GM18519 (cell line): ENCODE results near the gene OPA3.
"Not testable (repeated sequence)": the region's sequence is repeated elsewhere in the genome, so short reads cannot be mapped to it uniquely, and the experiment has no call there.

ENCODE experiments used
- ATAC-seq: cut with Tn5 transposase; IDR thresholded peaks from one replicate; pipeline ENCODE4 v1.9.1; 2021; ENCODE audit warnings: mild to moderate bottlenecking, moderate library complexity; ENCODE audit not compliant: unreplicated experiment, low FRiP score

Gene OPA3

DNA sequence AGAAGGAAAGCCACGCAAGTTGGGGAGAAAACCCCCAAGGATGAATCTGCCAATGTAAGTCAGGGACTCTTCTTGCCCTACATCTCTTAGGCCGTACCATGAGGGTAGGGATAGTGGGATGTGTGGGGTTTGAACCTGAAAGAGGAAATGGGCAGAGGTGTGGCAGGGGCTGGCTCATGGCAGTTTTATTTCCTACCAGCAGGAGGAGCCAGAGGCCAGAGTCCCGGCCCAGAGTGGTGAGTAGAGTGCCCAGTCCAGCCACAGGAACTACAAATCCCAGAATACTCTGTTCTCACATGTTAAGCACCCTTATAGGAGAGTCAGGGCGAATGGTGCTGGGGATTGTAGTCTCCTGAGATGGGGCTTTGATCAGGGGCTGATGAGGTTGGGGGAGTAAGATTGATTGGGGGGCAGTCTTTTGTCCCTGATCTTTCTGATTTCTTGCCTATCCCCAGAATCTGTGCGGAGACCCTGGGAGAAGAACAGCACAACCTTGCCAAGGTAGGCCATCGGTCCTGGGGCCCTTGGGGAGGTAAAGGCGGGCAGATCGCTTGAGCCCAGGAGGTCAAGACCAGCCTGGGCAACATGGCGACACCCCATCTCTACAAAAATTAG is 60.9 kb downstream of the OPA3 start:
- ATAC-seq: peak; percentile 62

DNA sequence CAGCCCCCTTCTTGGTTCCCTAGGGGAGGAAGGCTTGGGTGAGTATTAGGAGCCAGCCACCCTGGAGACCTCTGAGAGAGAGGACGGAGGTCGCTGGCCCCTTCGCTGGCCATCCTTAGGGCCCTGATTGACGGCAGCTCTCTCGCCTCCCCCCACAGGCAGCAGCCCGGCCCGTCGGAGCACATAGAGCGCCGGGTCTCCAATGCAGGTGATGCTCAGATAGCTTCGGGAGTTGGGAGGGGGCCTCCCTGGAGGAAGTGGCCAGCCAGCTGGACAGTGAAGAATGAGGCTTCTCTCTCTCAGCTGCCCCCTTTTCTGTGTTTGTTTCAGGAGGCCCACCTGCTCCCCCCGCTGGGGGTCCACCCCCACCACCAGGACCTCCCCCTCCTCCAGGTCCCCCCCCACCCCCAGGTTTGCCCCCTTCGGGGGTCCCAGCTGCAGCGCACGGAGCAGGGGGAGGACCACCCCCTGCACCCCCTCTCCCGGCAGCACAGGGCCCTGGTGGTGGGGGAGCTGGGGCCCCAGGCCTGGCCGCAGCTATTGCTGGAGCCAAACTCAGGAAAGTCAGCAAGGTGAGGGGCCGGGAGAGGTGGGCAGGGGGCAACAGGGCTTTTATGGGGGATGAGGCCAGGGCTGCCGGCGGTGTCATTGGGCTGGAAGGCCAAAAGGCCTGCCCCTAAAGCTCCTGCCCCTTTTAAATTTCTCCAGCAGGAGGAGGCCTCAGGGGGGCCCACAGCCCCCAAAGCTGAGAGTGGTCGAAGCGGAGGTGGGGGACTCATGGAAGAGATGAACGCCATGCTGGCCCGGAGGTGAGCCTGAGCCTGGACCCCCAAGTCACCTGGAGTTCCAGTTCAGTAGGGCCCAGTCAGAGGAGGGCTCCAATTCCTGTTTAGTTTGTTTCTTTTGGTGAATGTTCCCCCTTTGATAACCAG is 62.3 kb downstream of the OPA3 start:
- ATAC-seq: no peak

DNA sequence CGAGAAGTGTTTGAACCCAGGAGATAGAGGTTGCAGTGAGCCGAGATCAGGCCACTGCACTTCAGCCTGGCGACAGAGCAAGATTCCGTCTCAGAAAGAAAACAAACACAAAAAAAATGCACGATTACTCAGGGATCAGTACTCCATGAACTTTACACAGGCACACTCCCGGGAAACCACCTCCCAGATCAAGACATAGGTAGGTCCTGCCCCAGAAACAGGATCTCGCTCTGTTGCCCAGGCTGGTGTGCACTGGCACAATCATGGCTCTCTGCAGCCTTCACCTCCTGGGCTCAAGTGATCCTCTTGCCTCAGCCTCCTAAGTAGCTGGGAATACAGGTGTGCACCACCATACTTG is 66.2 kb downstream of the OPA3 start:
- no peak for ATAC-seq

DNA sequence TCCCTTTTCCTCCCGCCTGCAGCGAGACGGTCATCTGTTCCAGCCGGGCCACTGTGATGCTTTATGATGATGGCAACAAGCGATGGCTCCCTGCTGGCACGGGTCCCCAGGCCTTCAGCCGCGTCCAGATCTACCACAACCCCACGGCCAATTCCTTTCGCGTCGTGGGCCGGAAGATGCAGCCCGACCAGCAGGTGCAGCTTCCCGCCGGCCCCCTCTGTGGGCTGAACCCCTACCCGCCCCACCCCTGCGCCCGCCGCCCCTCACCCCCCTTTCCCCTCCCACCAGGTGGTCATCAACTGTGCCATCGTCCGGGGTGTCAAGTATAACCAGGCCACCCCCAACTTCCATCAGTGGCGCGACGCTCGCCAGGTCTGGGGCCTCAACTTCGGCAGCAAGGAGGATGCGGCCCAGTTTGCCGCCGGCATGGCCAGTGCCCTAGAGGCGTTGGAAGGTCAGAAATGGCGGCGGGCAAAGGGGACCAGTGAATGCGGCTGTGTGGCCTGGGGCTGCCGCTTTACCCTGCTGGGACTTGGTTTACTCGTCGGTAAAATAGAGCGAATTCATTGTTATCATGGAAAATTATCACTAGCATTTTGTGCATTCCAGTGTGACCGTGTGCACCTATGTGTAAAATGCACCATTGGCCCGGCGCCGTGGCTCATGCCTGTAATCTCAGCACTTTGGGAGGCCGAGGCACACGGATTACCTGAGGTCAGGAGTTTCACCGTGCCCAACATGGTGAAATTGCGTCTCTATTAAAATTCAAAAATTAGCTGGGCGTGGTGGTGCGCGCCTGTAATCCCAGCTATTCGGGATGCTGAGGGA is 66.7 kb downstream of the OPA3 start:
- no peak for ATAC-seq

DNA sequence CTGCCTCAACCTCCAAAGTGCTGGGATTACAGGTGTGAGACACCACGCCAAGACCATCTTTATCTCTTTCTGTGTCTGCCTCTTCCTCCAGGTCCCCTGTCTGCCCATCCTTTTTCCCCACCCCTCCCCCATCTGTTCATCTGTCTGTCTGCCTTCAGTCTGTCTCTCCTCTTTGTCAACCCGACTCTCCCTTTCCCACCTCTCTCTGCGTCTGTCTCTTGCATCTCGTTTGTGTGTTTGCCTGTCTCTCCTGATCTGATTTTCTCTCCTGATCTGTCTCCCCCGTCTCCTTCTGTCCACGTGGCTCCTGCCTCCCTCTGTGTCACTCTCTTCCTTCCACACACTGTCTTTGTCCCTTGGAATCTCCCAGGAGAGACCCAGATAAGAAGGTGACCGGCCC is 67.4 kb downstream of the OPA3 start:
- ATAC-seq: no peak

DNA sequence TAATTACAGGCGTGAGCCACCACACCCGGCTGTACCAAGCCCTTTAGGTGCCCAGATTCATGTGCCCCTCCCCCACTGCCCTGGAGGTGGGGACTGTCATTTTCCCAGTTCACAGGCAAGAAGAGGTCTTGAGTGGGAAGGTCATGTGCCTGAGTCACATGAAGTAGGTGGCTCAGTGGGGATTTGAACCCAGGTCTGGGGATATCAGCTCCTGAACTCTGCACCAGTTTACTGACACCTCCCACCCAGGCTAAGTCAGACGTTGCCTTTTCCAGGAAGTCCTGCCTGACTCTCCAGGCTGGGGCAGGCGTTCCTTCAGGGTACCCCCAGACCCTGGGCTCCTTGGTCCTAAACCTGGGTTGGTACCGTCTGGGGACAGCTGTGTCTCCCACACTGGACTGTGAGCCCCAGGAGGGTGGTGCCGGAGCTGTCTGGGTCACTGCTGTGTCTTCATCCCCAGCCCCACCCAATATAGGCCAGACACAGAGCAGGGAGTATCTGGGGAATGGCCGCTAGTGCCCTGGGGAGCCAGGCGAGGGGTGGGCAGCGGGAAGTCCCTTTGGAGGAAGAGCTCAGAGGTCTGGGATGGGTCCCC is 68.7 kb downstream of the OPA3 start:
- ATAC-seq: no peak

DNA sequence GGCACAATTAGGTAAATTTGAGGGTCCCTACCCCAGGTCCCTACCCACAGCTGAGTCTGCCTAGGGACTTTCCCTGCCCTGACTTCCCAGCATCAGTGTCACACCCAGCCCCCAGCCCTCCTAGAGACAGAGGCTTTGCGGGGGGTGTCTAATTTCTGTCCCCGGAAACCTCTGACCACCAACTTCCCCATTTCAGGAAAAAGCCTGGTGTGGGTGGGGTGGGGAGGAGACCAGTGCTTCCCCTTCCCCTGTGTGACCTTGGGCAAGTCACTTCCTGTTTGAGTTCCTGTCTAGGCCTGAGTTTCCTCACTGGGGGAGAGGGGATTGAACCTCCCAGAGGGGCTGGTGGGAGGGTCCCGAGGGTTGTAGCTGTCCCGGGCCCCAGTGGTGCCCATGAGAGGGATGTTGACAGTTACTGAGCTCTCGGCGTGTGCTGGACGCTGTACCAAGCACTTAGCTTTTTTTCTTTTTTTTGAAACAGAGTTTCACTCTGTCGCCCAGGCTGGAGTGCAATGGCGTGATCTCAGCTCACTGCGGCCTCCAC is 69.4 kb downstream of the OPA3 start:
- no peak for ATAC-seq

DNA sequence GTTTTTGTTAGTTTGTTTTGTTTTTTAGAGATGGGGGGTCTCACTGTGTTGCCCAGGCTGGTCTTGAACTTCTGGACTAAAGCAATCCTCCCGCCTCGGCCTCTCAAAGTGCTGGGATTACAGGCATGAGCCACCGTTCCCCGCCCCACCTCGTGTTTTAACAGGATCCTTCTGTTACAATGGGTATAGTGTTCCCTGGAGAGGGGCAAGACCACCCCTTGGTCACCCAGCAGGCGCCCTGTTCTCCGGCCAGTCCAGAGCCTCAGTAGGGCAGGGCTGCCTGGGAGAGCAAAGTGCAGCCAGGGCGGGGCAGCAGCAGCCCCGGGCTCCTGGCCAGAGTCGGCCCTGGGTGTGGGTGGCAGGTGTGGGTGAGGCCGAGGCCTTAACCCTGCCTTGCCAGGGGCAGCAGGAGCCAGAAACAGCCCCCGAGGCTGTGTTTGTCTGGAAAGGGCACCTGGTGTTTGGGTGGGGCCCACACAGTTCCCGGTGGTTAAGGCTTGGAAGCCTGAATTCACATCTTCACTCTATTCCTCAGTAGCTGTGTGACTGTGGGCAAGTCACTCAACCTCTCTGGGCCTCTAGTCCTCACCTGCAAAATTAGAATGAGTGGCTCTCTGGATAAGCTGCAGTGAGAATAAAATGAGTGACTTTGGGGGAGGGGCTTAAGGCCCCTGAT is 70.1 kb downstream of the OPA3 start:
- no peak for ATAC-seq

DNA sequence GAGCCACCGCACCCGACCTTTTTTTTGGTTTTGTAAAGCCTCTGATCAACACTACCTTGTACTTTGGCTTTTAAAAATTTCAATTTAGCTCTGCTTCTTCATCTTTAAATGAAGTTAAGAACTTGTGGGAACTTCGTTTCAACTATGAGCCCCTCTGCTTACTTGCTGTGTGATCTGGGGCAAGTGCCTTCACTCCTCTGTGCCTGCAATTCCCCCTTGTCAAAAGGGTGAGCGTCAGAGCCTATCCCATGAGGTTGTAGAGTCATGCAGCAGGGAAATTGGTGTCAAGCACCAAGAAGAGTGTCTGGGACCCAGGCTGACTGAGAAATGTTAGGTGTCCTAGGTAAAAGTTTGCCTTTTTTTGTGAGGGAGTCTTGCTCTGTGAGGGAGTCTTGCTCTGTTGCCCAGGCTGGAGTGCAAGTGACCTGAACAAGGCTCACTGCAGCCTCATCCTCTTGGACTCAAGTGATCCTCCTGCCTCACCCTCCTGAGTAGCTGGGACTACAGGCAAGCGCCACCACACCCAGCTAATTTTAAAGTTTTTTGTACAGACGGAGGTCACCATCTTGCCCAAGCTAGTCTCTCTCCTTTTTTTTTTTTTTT is 71.6 kb downstream of the OPA3 start:
- ATAC-seq: no peak

DNA sequence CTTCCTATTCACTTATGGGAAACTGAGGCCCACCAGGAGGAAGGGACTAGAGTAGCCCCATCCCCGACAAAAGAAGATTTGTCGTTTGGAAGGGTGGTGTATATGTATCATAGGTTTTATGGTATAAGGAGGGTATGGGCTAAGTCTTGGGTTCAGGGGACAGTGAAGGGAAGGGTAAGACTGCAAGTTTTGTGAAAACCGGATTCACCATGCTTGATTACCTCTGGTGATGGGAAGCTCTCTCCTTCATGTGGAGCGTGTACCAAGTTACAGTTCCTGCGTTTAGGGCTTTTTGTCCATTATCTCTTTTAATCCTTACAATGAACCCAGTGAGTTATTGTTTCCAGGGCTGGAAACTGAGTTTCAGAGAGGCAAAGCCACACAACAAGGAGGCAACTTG is 73.5 kb downstream of the OPA3 start:
- ATAC-seq: no peak

DNA sequence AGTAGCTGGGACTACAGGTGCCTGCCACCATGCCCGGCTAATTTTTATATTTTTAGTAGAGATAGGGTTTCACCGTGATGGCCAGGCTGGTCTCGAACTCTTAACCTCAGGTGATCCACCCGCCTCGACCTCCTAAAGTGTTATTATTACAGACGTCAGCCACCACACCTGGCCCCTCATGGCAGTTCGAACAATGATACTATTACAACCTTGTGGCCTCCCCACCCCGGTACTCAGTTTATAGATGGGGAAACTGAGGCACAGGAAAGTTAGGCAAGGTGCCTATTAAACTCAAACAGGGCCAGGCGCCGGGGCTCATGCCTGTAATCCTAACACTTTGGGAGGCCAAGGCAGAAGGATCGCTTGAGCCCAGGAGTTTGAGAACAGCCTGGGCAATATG is 74.2 kb downstream of the OPA3 start:
- not testable (repeated sequence) for ATAC-seq

DNA sequence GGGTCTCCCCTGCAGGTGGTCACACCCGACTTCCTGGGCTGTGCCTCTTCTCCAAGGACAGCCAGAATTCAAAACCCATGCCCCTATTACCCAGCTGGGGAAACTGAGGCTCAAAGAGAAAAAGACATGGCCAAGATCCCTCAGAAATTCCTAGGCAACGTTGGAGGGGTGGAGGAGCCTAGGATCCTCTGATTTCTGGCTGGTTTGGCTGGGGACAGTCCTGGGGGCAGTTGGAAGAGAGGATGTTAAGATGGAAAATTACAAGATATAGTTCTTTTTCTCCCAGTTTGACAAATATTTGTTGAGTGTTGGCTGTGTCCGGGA is 74.9 kb downstream of the OPA3 start:
- ATAC-seq: no peak

DNA sequence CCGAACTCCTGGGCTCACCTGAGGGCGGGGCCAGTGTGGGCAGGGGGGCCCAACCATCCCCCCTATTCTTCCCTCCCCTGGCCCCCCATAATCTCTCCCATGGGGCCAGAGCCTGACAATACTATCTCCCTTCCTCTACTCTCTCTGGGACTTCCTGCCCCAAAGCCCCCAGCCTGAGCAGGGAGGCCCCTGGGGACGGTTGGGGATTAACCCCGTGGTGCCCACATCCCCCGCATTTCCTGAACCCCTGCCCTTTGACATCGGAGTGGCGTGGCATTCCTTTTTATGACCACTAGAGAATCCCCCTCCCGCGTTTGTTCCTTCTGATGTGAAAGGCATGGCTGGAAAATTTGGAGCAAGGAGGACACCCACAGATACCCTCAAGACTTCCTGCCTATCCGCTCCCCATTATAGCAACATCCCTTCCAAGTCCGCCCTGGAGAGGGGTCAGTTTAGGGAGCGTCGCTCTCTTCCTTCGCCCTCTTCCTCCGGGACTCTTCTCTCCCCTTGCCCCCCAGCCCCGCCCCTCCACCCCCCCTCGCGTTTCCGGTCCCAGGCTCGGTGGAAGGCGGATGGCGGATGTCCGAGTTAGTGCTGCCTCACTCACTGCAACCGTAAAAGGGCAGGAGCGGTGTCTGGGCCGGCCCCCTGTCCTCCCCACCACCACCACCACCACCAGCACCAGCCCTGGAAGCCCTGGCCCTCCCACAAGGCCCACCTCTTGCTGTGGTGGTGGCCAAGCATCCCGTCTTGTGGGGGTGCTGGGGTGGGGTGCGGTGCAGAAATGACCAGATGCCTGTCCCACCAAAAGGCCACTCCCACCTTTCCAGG is 75.5 kb downstream of the OPA3 start:
- no peak for ATAC-seq

DNA sequence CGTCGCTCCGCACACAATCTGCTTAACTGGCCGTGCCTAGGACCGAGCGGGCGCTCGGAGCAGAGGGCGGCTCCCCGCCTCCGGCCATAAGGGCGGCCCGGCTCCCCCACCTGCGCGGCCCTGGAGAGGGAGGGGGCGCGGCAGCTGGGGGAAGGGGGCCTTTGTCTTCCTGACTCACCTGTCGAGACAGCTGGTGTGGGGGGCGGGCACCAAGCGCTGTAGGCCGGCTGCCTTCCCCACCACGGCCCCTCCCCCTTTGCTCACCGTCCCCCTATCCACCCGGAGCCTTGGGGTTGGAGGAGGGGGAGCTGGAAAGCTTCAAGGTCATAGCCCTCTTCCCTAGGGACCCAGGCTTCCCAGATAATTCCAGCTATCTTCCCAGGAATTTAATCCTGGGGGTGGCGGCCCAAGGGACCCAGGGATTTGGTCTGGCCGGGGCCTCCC is 76.2 kb downstream of the OPA3 start:
- no peak for ATAC-seq

DNA sequence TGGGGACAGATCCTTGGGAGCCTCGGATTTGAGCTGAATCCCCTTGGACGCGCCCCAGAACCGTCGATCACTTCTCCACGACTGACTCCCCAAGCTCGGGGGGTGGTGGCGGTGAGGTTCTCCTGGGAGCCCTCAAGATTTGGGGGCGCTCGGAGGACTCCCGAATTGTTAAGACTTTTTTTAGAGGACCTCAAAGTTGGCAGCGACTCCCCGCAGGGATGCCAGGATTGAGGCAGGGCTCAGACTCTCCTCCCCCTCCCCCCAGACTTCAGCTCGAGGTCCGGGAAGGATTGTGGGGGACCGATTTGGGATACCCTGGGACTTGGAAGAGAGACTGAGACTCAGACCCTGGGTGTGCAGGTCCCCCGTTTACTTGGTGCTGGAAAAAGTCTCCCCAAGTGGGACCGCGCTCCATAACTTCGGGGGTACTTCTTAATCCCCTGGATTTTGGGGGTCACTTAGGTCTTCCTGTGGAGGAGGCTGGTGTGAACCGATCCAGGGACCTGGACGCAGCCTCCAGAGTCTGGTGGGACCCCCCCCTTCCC is 76.7 kb downstream of the OPA3 start:
- no peak for ATAC-seq

DNA sequence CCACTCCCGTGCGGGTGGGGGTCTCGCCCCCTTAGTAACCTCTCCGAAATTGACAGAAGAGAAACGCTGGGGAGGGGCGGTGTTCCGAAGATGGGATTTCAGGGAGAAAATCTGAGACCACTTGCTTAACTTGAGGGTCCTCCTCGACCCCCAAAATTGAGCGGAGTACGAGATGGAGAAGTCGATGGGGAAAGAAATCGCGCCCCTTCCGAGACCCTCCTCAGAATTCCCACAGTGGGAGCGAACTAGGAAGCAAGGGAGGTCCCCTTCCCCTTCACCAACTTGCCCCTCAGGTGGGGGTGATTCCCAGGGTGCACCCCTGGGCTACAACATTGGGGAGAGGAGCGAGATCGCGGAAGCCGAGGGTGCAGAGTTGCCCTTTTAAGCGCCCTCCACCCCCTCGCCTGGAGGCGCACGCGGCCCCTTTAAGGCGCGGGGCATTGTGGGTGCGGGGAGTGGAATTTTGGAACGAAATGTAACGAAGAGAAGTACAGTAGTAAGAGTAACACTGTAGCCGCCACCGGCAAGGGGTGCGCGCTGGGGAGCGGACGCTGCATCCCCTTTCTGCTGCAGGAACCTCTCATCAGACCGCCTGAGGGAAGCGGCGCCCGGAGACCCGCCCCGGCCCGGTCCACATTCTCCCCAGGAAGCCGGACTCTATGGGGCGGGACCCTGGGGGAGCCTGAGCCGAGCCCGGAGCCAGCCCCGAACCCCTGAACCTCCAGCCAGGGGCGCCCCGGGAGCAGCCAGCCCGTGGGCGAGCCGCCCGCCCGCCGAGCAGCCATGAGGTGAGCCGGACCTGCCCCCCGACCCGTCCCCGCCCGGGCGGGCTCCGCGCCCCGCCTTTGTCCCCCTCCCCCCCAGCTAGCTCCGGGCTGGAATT is 77.4 kb downstream of the OPA3 start, which contains the start of gene VASP:
Gene VASP, plus strand, starts transcription at position 491 of the 883 bp plus-strand sequence. Its CDS starts 293 bp downstream, at position 784.
- peak; percentile 31 for ATAC-seq

DNA sequence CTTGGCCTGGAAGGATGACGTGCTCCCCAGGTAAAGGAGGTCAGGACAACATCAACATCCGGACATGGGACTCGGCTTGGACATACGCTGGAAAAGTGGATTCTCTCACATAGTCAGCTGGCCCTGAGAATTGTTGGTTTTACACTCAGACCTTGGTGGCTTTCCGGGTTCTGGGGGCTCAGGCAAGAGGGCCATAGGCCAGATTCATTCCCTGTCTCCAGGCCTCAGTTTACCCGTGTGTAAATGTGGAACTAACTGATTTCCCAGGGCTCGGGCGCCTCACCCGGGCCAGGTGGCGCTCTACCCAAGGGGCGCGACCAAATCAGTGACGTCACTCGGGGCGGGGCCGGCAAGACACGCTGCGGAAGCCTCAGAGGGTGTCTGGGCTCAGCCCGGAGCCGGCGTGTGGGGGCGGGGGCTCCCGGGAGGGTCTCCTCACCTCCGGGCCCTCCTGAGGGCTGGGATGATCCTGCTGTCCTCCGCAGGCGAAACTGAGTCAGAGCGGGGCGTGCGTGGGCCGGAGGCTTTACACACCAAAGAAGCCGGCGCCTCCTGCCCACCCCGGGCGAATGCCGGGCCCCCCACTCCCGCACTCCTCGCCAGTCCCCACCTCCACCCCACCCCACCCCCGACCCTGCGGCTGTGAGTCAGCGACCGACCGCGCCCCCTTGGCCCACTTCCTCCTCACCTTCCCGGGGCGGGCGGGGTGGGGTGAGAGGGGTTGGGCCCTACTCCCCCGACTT is 78.2 kb downstream of the OPA3 start:
- peak; percentile 54 for ATAC-seq
